ENCODE measurements around the gene CORO2A. TPM values are rescaled to one million over a fixed set of nuclear protein-coding genes. Genes with fewer than 3 reads are reported as not detected.

The CORO2A gene
- total RNA-seq, 4 donors from 2014 or later, result 2.8 to 4.6 (median 4.2) TPM

GRCh38 chr9:98230304-98230703 is 37.9 kb upstream of the CORO2A start:
- intact Hi-C loops (cut with DNase I; ENCODE audit: low total_unique reads), result no loop called here
- TF ChIP-seq POLR2A (IDR thresholded peaks at IDR 0.05) (no peak), CTCF (IDR thresholded peaks at IDR 0.05) (no peak)
- Histone ChIP-seq H3K4me1 (no peaks in the 10 kb centered on the region), H3K4me3 (no peak overlapping the region), H3K27me3 (no peaks in the 10 kb centered on the region), H3K9me3 (no peaks in the 10 kb centered on the region), H3K27ac (no peak overlapping the region), H3K36me3 (no peaks in the 10 kb centered on the region)
- no peak for DNase-seq

- H3K4me3 ChIP-seq, result no peak overlapping the region
- H3K9me3 ChIP-seq, result no peaks in the 10 kb centered on the region
- TF ChIP-seq POLR2A (IDR thresholded peaks at IDR 0.05) (no peak), CTCF (IDR thresholded peaks at IDR 0.05) (no peak)
- no peak overlapping the region for H3K27ac ChIP-seq
- H3K4me1 ChIP-seq, result no peaks in the 10 kb centered on the region
- no peaks in the 10 kb centered on the region for H3K27me3 ChIP-seq
- intact Hi-C loops (cut with DNase I; ENCODE audit: low total_unique reads), result no loop called here
- no peaks in the 10 kb centered on the region for H3K36me3 ChIP-seq
- no peak for DNase-seq
These were observed 37.2 kb upstream of the CORO2A start for GRCh38 chr9:98229620-98230019.

GRCh38 chr9:98229090-98229395 is 36.6 kb upstream of the CORO2A start:
- Histone ChIP-seq H3K27ac (no peak overlapping the region), H3K36me3 (no peaks in the 10 kb centered on the region), H3K9me3 (no peaks in the 10 kb centered on the region), H3K4me1 (no peaks in the 10 kb centered on the region), H3K4me3 (no peak overlapping the region), H3K27me3 (no peaks in the 10 kb centered on the region)
- intact Hi-C loops (cut with DNase I; ENCODE audit: low total_unique reads), result no loop called here
- TF ChIP-seq CTCF (IDR thresholded peaks at IDR 0.05), result no peak
- no peak for TF ChIP-seq POLR2A (IDR thresholded peaks at IDR 0.05)
- DNase-seq, result no peak

- H3K27ac ChIP-seq, result no peak overlapping the region
- H3K4me3 ChIP-seq, result no peak overlapping the region
- H3K9me3 ChIP-seq, result no peaks in the 10 kb centered on the region
- intact Hi-C loops (cut with DNase I; ENCODE audit: low total_unique reads), result no loop called here
- no peaks in the 10 kb centered on the region for H3K36me3 ChIP-seq
- H3K4me1 ChIP-seq, result no peaks in the 10 kb centered on the region
- no peak for DNase-seq
- TF ChIP-seq POLR2A (IDR thresholded peaks at IDR 0.05), result no peak
- no peak for TF ChIP-seq CTCF (IDR thresholded peaks at IDR 0.05)
- H3K27me3 ChIP-seq, result no peaks in the 10 kb centered on the region
These were observed 36.1 kb upstream of the CORO2A start for GRCh38 chr9:98228392-98229089.

GRCh38 chr9:98227883-98228282 is 35.4 kb upstream of the CORO2A start:
- intact Hi-C loops (cut with DNase I; ENCODE audit: low total_unique reads), result no loop called here
- Histone ChIP-seq H3K36me3 (no peaks in the 10 kb centered on the region), H3K9me3 (no peaks in the 10 kb centered on the region), H3K4me3 (no peak overlapping the region), H3K27ac (no peak overlapping the region), H3K27me3 (no peaks in the 10 kb centered on the region), H3K4me1 (no peaks in the 10 kb centered on the region)
- DNase-seq, result no peak
- TF ChIP-seq POLR2A (IDR thresholded peaks at IDR 0.05), result no peak
- no peak for TF ChIP-seq CTCF (IDR thresholded peaks at IDR 0.05)
